Pancreas (tissue), 10 donors: ENCODE results near the gene ZNF555. TPM values are rescaled to one million over a fixed set of nuclear protein-coding genes. Genes with fewer than 3 reads are reported as not detected.
A peak's percentile ranks its signal among the peaks of the same experiment; 100 is the strongest.
"Not testable (repeated sequence)": the region's sequence is repeated elsewhere in the genome, so short reads cannot be mapped to it uniquely, and the experiment has no call there.

Source experiments
- ATAC-seq, 4 donors: fragments of 200-7000 bp; cut with Tn5 transposase; one replicate each; pipeline versions ENCODE4 v1.8.0 to v1.9.1; 2020; ENCODE audit warnings: mild to moderate bottlenecking in 4 of 4, moderate library complexity in 4 of 4
- DNase-seq, 6 donors: peaks; one replicate each; pipeline ENCODE4 v3.0.0-alpha.2; 2020
- FAIRE-seq: peaks from 2 replicates; lab custom pipeline; 2012; peaks lifted over from hg19 to GRCh38; lab: Jason Lieb, UNC
- H3K27ac ChIP-seq, 4 donors: fragments of 200-600 bp; sonication (generic); 1 replicate in 3 of 4; 2 replicates in 1 of 4; pipeline versions ENCODE4 v1.5.0 to v1.8.0; 2020
- H3K27me3 ChIP-seq, 4 donors: fragments of 200-600 bp; one replicate each; pipeline ENCODE4 v1.8.0; 2021
- H3K36me3 ChIP-seq, 3 donors: fragments of 200-600 bp; sonication (generic) in 1 of 3; one replicate each; pipeline versions ENCODE4 v1.5.0 to v1.8.0; 2020 to 2021
- H3K4me1 ChIP-seq, 3 donors: fragments of 200-600 bp; one replicate each; pipeline ENCODE4 v1.8.0; 2021
- H3K4me3 ChIP-seq, 4 donors: fragments of 200-600 bp; sonication (generic) in 2 of 4; one replicate each; pipeline versions ENCODE4 v1.5.0 to v1.8.0; 2020 to 2021
- H3K9me3 ChIP-seq, 4 donors: fragments of 200-600 bp; one replicate each; pipeline ENCODE4 v1.8.0; 2021
- CTCF ChIP-seq, 4 donors: fragments of 200-600 bp; sonication (generic) in 3 of 4; IDR thresholded peaks; one replicate each; pipeline versions ENCODE4 v1.5.0 to v1.8.0; 2021; ENCODE audit warnings: antibody characterized with exemption in 4 of 4
- WGBS, 2 donors: extraction: QIAGEN DNeasy Blood & Tissue Kit; methylation state at CpG; one replicate each; pipeline ENCODE4 v1.1.7; 2013; 5-methylcytosine and 5-hydroxymethylcytosine counted together
- intact Hi-C, 3 donors: fragments of 100-400 bp; cut with DNase I; formaldehyde crosslinking; loops; one replicate each; pipeline versions ENCODE4 v1.11.1 to v1.14.2; 2022
- polyA plus RNA-seq, 2 donors: library from polyadenylated mRNA; stranded (reverse); fragments of 200-250 nt; gene quantifications; one replicate each; pipeline ENCODE4 v1.2.3, GENCODE V29; 2013
- total RNA-seq, 6 donors: library from RNA; stranded (reverse); fragmentation: NEBNext Ultra II Directional in 4 of 6; extraction: Animal tissue kit (Norgen Biotek cat#: 25700) in 4 of 6; gene quantifications; one replicate each; pipeline versions ENCODE4 v1.2.1 to v1.2.4, GENCODE V29; 2021 to 2023
- donor health status: healthy with polysubstance abuse.
- donor health status: DM: no; HTN: no; CAD: no; lungs with moderate emphysema.
- donor health status: DM: no; HTN: no; CAD: no.
- donor health status: control.
- donor health status: control.
- donor health status: Bipolar disorder and iron deficiency.
- donor health status: DM: yes; HTN: yes; CAD: no.
- donor health status: DM: no; HTN: no; CAD: no.
- donor health status: DM: no; HTN: no; CAD: no.
- donor health status: DM: yes; HTN: yes; CAD: no.

ZNF555 gene
- total and polyA plus RNA-seq, 8 donors = 0.68 to 6.0 (median 3.3) TPM

- no peak for TF ChIP-seq CTCF (IDR thresholded peaks at IDR 0.05)
- Histone ChIP-seq H3K4me3 (peak overlapping the region in 1 of 4 donors; percentile 21), H3K9me3 (no peaks in the 10 kb centered on the region), H3K36me3 (no peaks in the 10 kb centered on the region), H3K4me1 (no peaks in the 10 kb centered on the region), H3K27me3 (no peaks in the 10 kb centered on the region), H3K27ac (peak overlapping the region in 1 of 4 donors; percentile 42)
- FAIRE-seq = no peak
- intact Hi-C loops = loop anchor here in 2 of 3 donors (10.0 kb wide), 2 partner anchors 266 to 276 kb away; no protein-coding TSS in a partner anchor
- WGBS, 2 donors = 42 to 62% methylated on average over 36 to 37 of the region's 37 CpGs
- peak in 3 of 4 donors; percentile 43 to 82 (median 72) for ATAC-seq
- peak in 5 of 6 donors; percentile 19 to 67 (median 40) for DNase-seq
These were observed 47.5 kb downstream of the ZNF555 start for GRCh38 chr19:2888731-2889224.

GRCh38 chr19:2890531-2890930, 49.3 kb downstream of the ZNF555 start:
- H3K4me1 ChIP-seq, intact Hi-C loops, H3K9me3 ChIP-seq, H3K4me3 ChIP-seq, FAIRE-seq, DNase-seq, H3K27me3 ChIP-seq, H3K27ac ChIP-seq, H3K36me3 ChIP-seq: not testable (repeated sequence)
- WGBS, 2 donors = 41 to 49% methylated on average over 8 of the region's 8 CpGs
- ATAC-seq = peak in 1 of 4 donors; percentile 22

GRCh38 chr19:2896694-2897093, 55.4 kb downstream of the ZNF555 start:
- DNase-seq (no peak), FAIRE-seq (no peak), ATAC-seq (no peak)
- Histone ChIP-seq H3K27me3 (no peaks in the 10 kb centered on the region), H3K4me1 (no peaks in the 10 kb centered on the region), H3K9me3 (no peaks in the 10 kb centered on the region), H3K4me3 (no peak overlapping the region), H3K36me3 (no peaks in the 10 kb centered on the region), H3K27ac (no peak overlapping the region)
- intact Hi-C loops = no loop called here
- WGBS, 2 donors = 70 to 71% methylated on average over 8 of the region's 8 CpGs
- no peak for TF ChIP-seq CTCF (IDR thresholded peaks at IDR 0.05)

GRCh38 chr19:2900296-2901252, 59.3 kb downstream of the ZNF555 start, which contains the start of gene ZNF57:
TSS of gene ZNF57 (plus strand) at chr19:2900928. CDS start at chr19:2901046, 118 bp downstream.
- DNase-seq (peak; percentile 97 to 100 (median 100)), ATAC-seq (peak; percentile 97 to 99 (median 98)), FAIRE-seq (peak; percentile 95)
- intact Hi-C loops = no loop called here
- 0 to 1% methylated on average over 68 to 100 of the region's 100 CpGs for WGBS, 2 donors
- Histone ChIP-seq H3K36me3 (no peaks in the 10 kb centered on the region), H3K4me1 (peaks cover 0 to 6% (median 0%) of the 10 kb centered on the region in 3 donors), H3K27me3 (no peaks in the 10 kb centered on the region), H3K9me3 (no peaks in the 10 kb centered on the region), H3K27ac (peak within 1 kb of the TSS; percentile 77 to 90 (median 82)), H3K4me3 (peak within 1 kb of the TSS; percentile 47 to 79 (median 60))
- no peak for TF ChIP-seq CTCF (IDR thresholded peaks at IDR 0.05)

GRCh38 chr19:2902590-2903218, 61.4 kb downstream of the ZNF555 start:
- Histone ChIP-seq H3K27me3 (no peaks in the 10 kb centered on the region), H3K9me3 (no peaks in the 10 kb centered on the region), H3K36me3 (no peaks in the 10 kb centered on the region), H3K4me3 (no peak overlapping the region), H3K27ac (no peak overlapping the region), H3K4me1 (peaks cover 0 to 6% (median 0%) of the 10 kb centered on the region in 3 donors)
- ATAC-seq = no peak
- intact Hi-C loops = no loop called here
- peak in 1 of 6 donors; percentile 8 for DNase-seq
- no peak for TF ChIP-seq CTCF (IDR thresholded peaks at IDR 0.05)
- 81 to 85% methylated on average over 13 of the region's 13 CpGs for WGBS, 2 donors
- no peak for FAIRE-seq

- not testable (repeated sequence) for FAIRE-seq, H3K36me3 ChIP-seq
- peak in 1 of 6 donors; percentile 0 for DNase-seq
These were observed 62.1 kb downstream of the ZNF555 start for GRCh38 chr19:2903326-2903725.

More at GRCh38 chr19:2903326-2903725, 62.1 kb downstream of the ZNF555 start:
- intact Hi-C loops, H3K27ac ChIP-seq, ATAC-seq, H3K27me3 ChIP-seq, H3K9me3 ChIP-seq, H3K4me3 ChIP-seq, H3K4me1 ChIP-seq: not testable (repeated sequence)
- 89 to 93% methylated on average over 13 of the region's 13 CpGs for WGBS, 2 donors
